Progenitor cell of endocrine pancreas (in vitro differentiated cells): Measurements from ENCODE around the gene RAD51B. TPM values are rescaled to one million over a fixed set of nuclear protein-coding genes. Genes with fewer than 3 reads are reported as not detected.

Source experiments
- DNase-seq: peaks from one replicate; pipeline ENCODE4 v3.0.0; 2021; ENCODE audit warnings: low spot score; ENCODE audit not compliant: unreplicated experiment
- H3K27ac Mint-ChIP-seq: 2 replicates; pipeline ENCODE4 v1.8.0; 2021; ENCODE audit warnings: mild to moderate bottlenecking, moderate library complexity, mixed read lengths
- H3K27me3 Mint-ChIP-seq: 2 replicates; pipeline ENCODE4 v1.8.0; 2021; ENCODE audit warnings: mixed read lengths
- H3K36me3 Mint-ChIP-seq: 2 replicates; pipeline ENCODE4 v1.8.0; 2022; ENCODE audit warnings: mixed read lengths; ENCODE audit not compliant: insufficient read depth
- H3K4me1 Mint-ChIP-seq: 2 replicates; pipeline ENCODE4 v1.8.0; 2021; ENCODE audit warnings: low read depth, mixed read lengths
- H3K4me3 Mint-ChIP-seq: 2 replicates; pipeline ENCODE4 v1.8.0; 2021; ENCODE audit warnings: low read depth, mild to moderate bottlenecking, moderate library complexity, mixed read lengths
- H3K9me3 Mint-ChIP-seq: 2 replicates; pipeline ENCODE4 v1.8.0; 2021; ENCODE audit warnings: low read depth, mixed read lengths
- CTCF ChIP-seq: fragments of 200-600 bp; sonication (generic); IDR thresholded peaks from one replicate; pipeline ENCODE4 v1.5.0; 2021; ENCODE audit warnings: antibody characterized with exemption, mild to moderate bottlenecking; ENCODE audit not compliant: unreplicated experiment
- total RNA-seq: library from RNA; stranded (reverse); gene quantifications from 2 replicates; pipeline ENCODE4 v1.2.1, GENCODE V29; 2021

Gene RAD51B
- total RNA-seq, 1 donor from 2014 or later = 24.7 TPM

- H3K9me3 Mint-ChIP-seq = no peaks in the 10 kb centered on the region
- no peak for DNase-seq
- peaks cover 21% of the 10 kb centered on the region for H3K4me1 Mint-ChIP-seq
- no peak for TF ChIP-seq CTCF
- no peak overlapping the region for H3K27ac Mint-ChIP-seq
- no peak overlapping the region for H3K4me3 Mint-ChIP-seq
- no peaks in the 10 kb centered on the region for H3K27me3 Mint-ChIP-seq
- no peaks in the 10 kb centered on the region for H3K36me3 Mint-ChIP-seq
These were observed 682.1 kb downstream of the RAD51B start for GRCh38 chr14:68501614-68502052.

GRCh38 chr14:68502230-68502629 is 682.7 kb downstream of the RAD51B start:
- no peak overlapping the region for H3K4me3 Mint-ChIP-seq
- H3K36me3 Mint-ChIP-seq = no peaks in the 10 kb centered on the region
- no peak for TF ChIP-seq CTCF
- no peaks in the 10 kb centered on the region for H3K27me3 Mint-ChIP-seq
- H3K9me3 Mint-ChIP-seq = no peaks in the 10 kb centered on the region
- no peak overlapping the region for H3K27ac Mint-ChIP-seq
- peaks cover 25% of the 10 kb centered on the region for H3K4me1 Mint-ChIP-seq
- DNase-seq = no peak

- no peak for DNase-seq
- no peaks in the 10 kb centered on the region for H3K9me3 Mint-ChIP-seq
- peak overlapping the region; percentile 81 for H3K27ac Mint-ChIP-seq
- peaks cover 26% of the 10 kb centered on the region for H3K4me1 Mint-ChIP-seq
- H3K4me3 Mint-ChIP-seq = no peak overlapping the region
- no peaks in the 10 kb centered on the region for H3K27me3 Mint-ChIP-seq
- no peak for TF ChIP-seq CTCF
- H3K36me3 Mint-ChIP-seq = no peaks in the 10 kb centered on the region
These were observed 683.7 kb downstream of the RAD51B start for GRCh38 chr14:68503186-68503825.

GRCh38 chr14:68504861-68505260 is 685.3 kb downstream of the RAD51B start:
- no peaks in the 10 kb centered on the region for H3K9me3 Mint-ChIP-seq
- H3K4me3 Mint-ChIP-seq = no peak overlapping the region
- no peaks in the 10 kb centered on the region for H3K36me3 Mint-ChIP-seq
- no peaks in the 10 kb centered on the region for H3K27me3 Mint-ChIP-seq
- peaks cover 21% of the 10 kb centered on the region for H3K4me1 Mint-ChIP-seq
- no peak for TF ChIP-seq CTCF
- no peak for DNase-seq
- no peak overlapping the region for H3K27ac Mint-ChIP-seq

GRCh38 chr14:68506021-68506644 is 686.6 kb downstream of the RAD51B start:
- no peak for TF ChIP-seq CTCF
- no peaks in the 10 kb centered on the region for H3K36me3 Mint-ChIP-seq
- no peak for DNase-seq
- H3K27ac Mint-ChIP-seq = peak overlapping the region; percentile 57
- H3K27me3 Mint-ChIP-seq = no peaks in the 10 kb centered on the region
- H3K4me3 Mint-ChIP-seq = no peak overlapping the region
- no peaks in the 10 kb centered on the region for H3K9me3 Mint-ChIP-seq
- peaks cover 21% of the 10 kb centered on the region for H3K4me1 Mint-ChIP-seq
